Measurements from ENCODE around the gene ITPRIP.

Gene ITPRIP

GRCh38 chr10:104304927-104305326 lies 33.3 kb downstream of the ITPRIP start:
- DNase-seq = no peak

- no peak for DNase-seq
Observed at GRCh38 chr10:104304356-104304745, 33.9 kb downstream of the ITPRIP start.

- DNase-seq = no peak
Observed at GRCh38 chr10:104303594-104304355, 34.5 kb downstream of the ITPRIP start.

- DNase-seq = no peak
Observed at GRCh38 chr10:104301907-104302690, 36.2 kb downstream of the ITPRIP start.

GRCh38 chr10:104300736-104301292 lies 37.5 kb downstream of the ITPRIP start:
- peak; percentile 31 for DNase-seq

- DNase-seq = no peak
Observed at GRCh38 chr10:104300002-104300735, 38.1 kb downstream of the ITPRIP start.

GRCh38 chr10:104299031-104299904 lies 39.0 kb downstream of the ITPRIP start:
- no peak for DNase-seq

- peak; percentile 45 for DNase-seq
Observed at GRCh38 chr10:104297697-104298660, 40.3 kb downstream of the ITPRIP start.

- no peak for DNase-seq
Observed at GRCh38 chr10:104296687-104297436, 41.4 kb downstream of the ITPRIP start.

GRCh38 chr10:104293781-104294321 lies 44.4 kb downstream of the ITPRIP start:
- DNase-seq = no peak

- DNase-seq = no peak
Observed at GRCh38 chr10:104293011-104293410, 45.3 kb downstream of the ITPRIP start.

GRCh38 chr10:104291439-104291951 lies 46.8 kb downstream of the ITPRIP start:
- peak; percentile 94 for DNase-seq

- DNase-seq = no peak
Observed at GRCh38 chr10:104288355-104288754, 49.9 kb downstream of the ITPRIP start.

- no peak for DNase-seq
Observed at GRCh38 chr10:104286939-104287338, 51.3 kb downstream of the ITPRIP start.

GRCh38 chr10:104284846-104285245 lies 53.4 kb downstream of the ITPRIP start:
- no peak for DNase-seq

GRCh38 chr10:104281694-104282093 lies 56.6 kb downstream of the ITPRIP start:
- no peak for DNase-seq

GRCh38 chr10:104279550-104280259 lies 58.6 kb downstream of the ITPRIP start:
- no peak for DNase-seq

- no peak for DNase-seq
Observed at GRCh38 chr10:104277785-104278184, 60.5 kb downstream of the ITPRIP start.

- DNase-seq = no peak
Observed at GRCh38 chr10:104276192-104276591, 62.1 kb downstream of the ITPRIP start.

Data from CD4-positive, alpha-beta T cell treated with Interleukin-17A for 4 hours (primary cell).